BJ (cell line): ENCODE data around the gene DNAH10. TPM values are rescaled to one million over a fixed set of nuclear protein-coding genes. Genes with fewer than 3 reads are reported as not detected.

Experiments
- CTCF ChIA-PET: fragments of 350-600 bp; formaldehyde crosslinking; extraction: SDS; loops from one replicate; lab custom pipeline; 2021; ENCODE audit warnings: antibody characterized with exemption, inconsistent platforms; lab: Yijun Ruan, JAX
- POLR2A ChIA-PET: fragments of 300-600 bp; sonication (Branson Sonifier 250); formaldehyde crosslinking; extraction: SDS; loops from one replicate; lab custom pipeline; 2021; ENCODE audit warnings: antibody characterized with exemption; lab: Charles Lee
- DNase-seq: peaks from one replicate; pipeline ENCODE4 v3.0.0-alpha.2; 2011; ENCODE audit warnings: low read depth
- H3K27me3 ChIP-seq: 2 replicates; pipeline ENCODE4 v1.6.0; 2011; ENCODE audit warnings: low read length; ENCODE audit not compliant: control insufficient read depth, insufficient read depth
- H3K36me3 ChIP-seq: 2 replicates; pipeline ENCODE4 v1.5.1; 2011; ENCODE audit warnings: low read length; ENCODE audit not compliant: control insufficient read depth, insufficient read depth
- H3K4me3 ChIP-seq: 2 replicates; pipeline ENCODE4 v1.5.1; 2011; ENCODE audit warnings: low read depth, mild to moderate bottlenecking, control low read depth, low read length
- polyA plus RNA-seq: library from polyadenylated mRNA; depleted of rRNA; stranded (reverse); fragments of >200 nt; gene quantifications from 2 replicates; pipeline ENCODE4 v1.2.3, GENCODE V29; 2011
- TF ChIP-seq, protein P1 (sequence below): IDR thresholded peaks from 2 replicates; pipeline ENCODE4 v1.5.1; 2011; ENCODE audit warnings: low read depth, mild to moderate bottlenecking, control low read depth, inconsistent platforms, low read length, moderate library complexity; ENCODE audit not compliant: insufficient read depth

Gene DNAH10
- polyA plus RNA-seq, 1 experiment = 0.61 TPM

DNA sequence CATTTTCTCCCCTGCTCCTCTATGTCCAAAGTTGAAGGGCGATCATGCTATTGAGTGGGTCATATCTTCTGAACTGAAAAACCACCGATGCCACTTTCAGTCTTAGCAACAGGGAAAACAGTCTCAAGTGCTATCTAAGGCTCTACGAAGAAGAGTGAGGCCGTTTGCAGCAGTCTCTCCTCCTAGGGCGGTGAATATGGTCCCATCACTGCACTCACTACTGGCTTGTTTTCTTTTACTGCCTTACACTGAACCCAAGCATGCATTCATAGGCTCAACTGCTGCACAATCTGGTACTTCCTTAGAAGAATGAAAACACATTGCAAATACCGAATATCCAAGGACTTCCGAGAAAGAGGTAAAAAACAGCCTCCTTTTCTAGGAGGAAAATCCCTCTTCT is 92.1 kb downstream of the DNAH10 start:
- no peaks in the 10 kb centered on the region for H3K36me3 ChIP-seq
- H3K27me3 ChIP-seq = peaks cover 7% of the 10 kb centered on the region
- ChIA-PET POLR2A (no interaction called here), CTCF (interaction anchor here (1.0 kb wide), 1 partner anchor 15 kb away, joined by 3 read pairs; no protein-coding TSS in a partner anchor)
- no peak for DNase-seq
- H3K4me3 ChIP-seq = no peak overlapping the region
- TF ChIP-seq, protein P1, sequence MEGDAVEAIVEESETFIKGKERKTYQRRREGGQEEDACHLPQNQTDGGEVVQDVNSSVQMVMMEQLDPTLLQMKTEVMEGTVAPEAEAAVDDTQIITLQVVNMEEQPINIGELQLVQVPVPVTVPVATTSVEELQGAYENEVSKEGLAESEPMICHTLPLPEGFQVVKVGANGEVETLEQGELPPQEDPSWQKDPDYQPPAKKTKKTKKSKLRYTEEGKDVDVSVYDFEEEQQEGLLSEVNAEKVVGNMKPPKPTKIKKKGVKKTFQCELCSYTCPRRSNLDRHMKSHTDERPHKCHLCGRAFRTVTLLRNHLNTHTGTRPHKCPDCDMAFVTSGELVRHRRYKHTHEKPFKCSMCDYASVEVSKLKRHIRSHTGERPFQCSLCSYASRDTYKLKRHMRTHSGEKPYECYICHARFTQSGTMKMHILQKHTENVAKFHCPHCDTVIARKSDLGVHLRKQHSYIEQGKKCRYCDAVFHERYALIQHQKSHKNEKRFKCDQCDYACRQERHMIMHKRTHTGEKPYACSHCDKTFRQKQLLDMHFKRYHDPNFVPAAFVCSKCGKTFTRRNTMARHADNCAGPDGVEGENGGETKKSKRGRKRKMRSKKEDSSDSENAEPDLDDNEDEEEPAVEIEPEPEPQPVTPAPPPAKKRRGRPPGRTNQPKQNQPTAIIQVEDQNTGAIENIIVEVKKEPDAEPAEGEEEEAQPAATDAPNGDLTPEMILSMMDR = no peak

DNA sequence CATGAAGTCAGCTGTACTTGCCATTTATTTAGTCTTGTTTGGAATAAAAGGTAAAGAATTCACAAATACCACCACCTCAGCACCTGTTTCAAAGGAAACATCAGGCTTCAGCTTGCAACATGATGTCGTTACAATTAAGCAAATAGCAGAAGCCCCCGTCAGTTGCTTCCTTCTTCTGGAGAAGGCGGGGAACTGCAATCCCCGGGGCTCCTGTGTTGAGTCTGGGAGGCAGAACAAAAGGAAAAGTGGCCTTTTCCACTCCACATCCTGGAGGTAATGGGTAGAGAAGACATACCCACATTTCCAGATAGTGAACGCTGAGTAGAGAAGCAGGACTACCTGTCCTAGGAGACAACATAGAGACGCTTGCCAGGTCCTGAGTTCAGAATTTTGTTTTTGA is 92.8 kb downstream of the DNAH10 start:
- no peaks in the 10 kb centered on the region for H3K36me3 ChIP-seq
- H3K27me3 ChIP-seq = peaks cover 7% of the 10 kb centered on the region
- TF ChIP-seq, protein P1 = no peak
- ChIA-PET CTCF (interaction anchor here (1.0 to 1.3 kb wide), 3 partner anchors 10 to 48 kb away, joined by 3 read pairs; no protein-coding TSS in a partner anchor), POLR2A (no interaction called here)
- H3K4me3 ChIP-seq = no peak overlapping the region
- no peak for DNase-seq

DNA sequence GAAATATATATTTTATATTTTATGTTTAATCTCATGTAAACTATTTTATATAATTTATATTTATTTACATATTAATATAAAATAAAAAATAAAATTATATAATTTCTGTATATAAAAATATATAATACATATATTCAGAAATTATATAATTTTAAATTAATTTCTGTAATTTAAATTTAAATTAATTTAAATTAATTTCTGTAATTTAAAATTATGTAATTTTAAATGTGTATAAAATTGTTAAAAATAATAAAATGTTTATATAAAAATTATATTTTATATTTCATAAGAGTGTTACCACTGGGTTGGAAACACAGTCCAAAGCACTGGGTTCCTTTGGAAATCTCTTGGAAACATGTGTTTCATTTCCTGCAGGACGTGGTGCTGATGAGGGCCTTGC is 94.6 kb downstream of the DNAH10 start:
- Histone ChIP-seq H3K36me3 (no peaks in the 10 kb centered on the region), H3K27me3 (peaks cover 9% of the 10 kb centered on the region), H3K4me3 (no peak overlapping the region)
- no peak for DNase-seq
- POLR2A ChIA-PET = no interaction called here
- CTCF ChIA-PET = no interaction called here
- TF ChIP-seq, protein P1 = no peak

DNA sequence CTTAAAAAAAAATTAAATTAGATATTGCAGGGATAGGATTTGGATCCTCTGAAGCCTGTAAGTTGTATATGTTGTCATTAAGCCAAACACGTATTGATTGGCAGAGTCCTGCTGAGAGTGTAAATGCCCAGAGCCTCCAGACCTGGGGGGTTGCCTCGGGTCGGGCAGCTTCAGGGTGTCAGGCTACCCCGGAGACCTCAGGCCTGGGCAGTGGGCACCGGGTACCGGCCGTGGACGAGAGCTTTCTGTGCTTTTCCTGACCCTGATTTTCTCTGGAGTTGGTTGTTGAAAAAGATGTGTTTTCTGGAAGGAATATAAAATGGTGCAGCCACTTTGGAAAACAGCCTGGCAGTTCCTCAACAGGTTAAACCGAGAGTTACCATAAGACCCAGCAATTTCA is 96.1 kb downstream of the DNAH10 start:
- CTCF ChIA-PET = no interaction called here
- TF ChIP-seq, protein P1 = no peak
- Histone ChIP-seq H3K36me3 (no peaks in the 10 kb centered on the region), H3K27me3 (peaks cover 9% of the 10 kb centered on the region), H3K4me3 (no peak overlapping the region)
- DNase-seq = no peak
- POLR2A ChIA-PET = no interaction called here

DNA sequence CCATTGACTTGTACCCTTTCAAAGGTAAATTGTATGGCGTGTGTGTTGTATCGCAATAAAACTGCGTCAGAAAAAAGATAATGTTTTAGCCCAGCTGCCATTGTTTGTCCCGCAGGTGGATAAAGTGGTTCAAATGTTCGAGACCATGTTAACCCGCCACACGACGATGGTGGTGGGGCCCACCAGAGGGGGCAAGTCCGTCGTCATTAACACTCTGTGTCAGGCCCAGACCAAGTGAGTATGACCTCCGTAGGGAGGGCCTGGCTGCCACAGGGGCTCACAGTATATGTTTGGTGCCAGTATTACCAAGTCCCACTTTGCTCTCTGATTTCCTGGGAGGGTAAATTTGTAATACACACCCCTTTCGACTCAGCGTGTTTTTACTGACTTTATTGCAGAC is 96.9 kb downstream of the DNAH10 start:
- Histone ChIP-seq H3K36me3 (no peaks in the 10 kb centered on the region), H3K27me3 (peaks cover 9% of the 10 kb centered on the region), H3K4me3 (no peak overlapping the region)
- DNase-seq = no peak
- TF ChIP-seq, protein P1 = no peak
- CTCF ChIA-PET = no interaction called here
- POLR2A ChIA-PET = no interaction called here
